Measurements from ENCODE around the gene DMPK. TPM values are rescaled to one million over a fixed set of nuclear protein-coding genes. Genes with fewer than 3 reads are reported as not detected.

DMPK gene
- total RNA-seq, 4 donors from 2014 or later, result 19.1 to 237 (median 69.2) TPM

- in situ Hi-C loops (cut with MboI; ENCODE audit: low pct_ligation_motif_present in 1 of 4, low pct_unique_long_range_greater_than_20kb in 1 of 4, low sequenced_read_pairs in 3 of 4), result no loop called here
- H3K36me3 ChIP-seq, result peaks cover 0 to 64% (median 22%) of the 10 kb centered on the region in 4 donors
Measured at GRCh38 chr19:45826934-45827333, 44.6 kb upstream of the DMPK start.

GRCh38 chr19:45825917-45826893, 43.9 kb upstream of the DMPK start:
- WGBS, 2 donors (ENCODE audit: low coverage in 1 of 2), result 85 to 90% methylated on average over 5 to 22 of the region's 22 CpGs
- Histone ChIP-seq H3K27me3 (no peaks in the 10 kb centered on the region), H3K4me3 (no peak overlapping the region), H3K27ac (no peak overlapping the region), H3K9me3 (no peaks in the 10 kb centered on the region), H3K36me3 (peaks cover 0 to 56% (median 22%) of the 10 kb centered on the region in 4 donors), H3K4me1 (peaks cover 0 to 5% (median 0%) of the 10 kb centered on the region in 4 donors)
- no peak for DNase-seq
- TF ChIP-seq EP300 (IDR thresholded peaks at IDR 0.05; ENCODE audit: low read depth), result no peak
- TF ChIP-seq POLR2AphosphoS5 (IDR thresholded peaks at IDR 0.05), result no peak
- in situ Hi-C loops (cut with MboI; ENCODE audit: low pct_ligation_motif_present in 1 of 4, low pct_unique_long_range_greater_than_20kb in 1 of 4, low sequenced_read_pairs in 3 of 4) (no loop called here), intact Hi-C loops (cut with DNase I; ENCODE audit: low total_unique reads) (no loop called here)

More at GRCh38 chr19:45826934-45827333, 44.6 kb upstream of the DMPK start:
- DNase-seq, result no peak
- H3K27ac ChIP-seq, result no peak overlapping the region
- intact Hi-C loops (cut with DNase I; ENCODE audit: low total_unique reads), result no loop called here
- no peaks in the 10 kb centered on the region for H3K27me3 ChIP-seq
- no peaks in the 10 kb centered on the region for H3K9me3 ChIP-seq
- no peak overlapping the region for H3K4me3 ChIP-seq
- TF ChIP-seq EP300 (IDR thresholded peaks at IDR 0.05; ENCODE audit: low read depth), result no peak
- TF ChIP-seq POLR2A (IDR thresholded peaks at IDR 0.05), result no peak
- TF ChIP-seq CTCF (IDR thresholded peaks at IDR 0.05), result no peak
- no peak for TF ChIP-seq POLR2AphosphoS5 (IDR thresholded peaks at IDR 0.05)
- peaks cover 0 to 5% (median 0%) of the 10 kb centered on the region in 4 donors for H3K4me1 ChIP-seq
- 84 to 90% methylated on average over 9 to 10 of the region's 11 CpGs for WGBS, 2 donors (ENCODE audit: low coverage in 1 of 2)

- Histone ChIP-seq H3K27me3 (no peaks in the 10 kb centered on the region), H3K4me3 (no peak overlapping the region), H3K9me3 (no peaks in the 10 kb centered on the region), H3K4me1 (peaks cover 0 to 5% (median 0%) of the 10 kb centered on the region in 4 donors), H3K36me3 (peaks cover 0 to 47% (median 20%) of the 10 kb centered on the region in 4 donors), H3K27ac (no peak overlapping the region)
- TF ChIP-seq EP300 (IDR thresholded peaks at IDR 0.05; ENCODE audit: low read depth) (no peak), CTCF (IDR thresholded peaks at IDR 0.05) (no peak), POLR2A (IDR thresholded peaks at IDR 0.05) (no peak), POLR2AphosphoS5 (IDR thresholded peaks at IDR 0.05) (no peak)
- no peak for DNase-seq
- intact Hi-C loops (cut with DNase I; ENCODE audit: low total_unique reads), result no loop called here
- in situ Hi-C loops (cut with MboI; ENCODE audit: low pct_ligation_motif_present in 1 of 4, low pct_unique_long_range_greater_than_20kb in 1 of 4, low sequenced_read_pairs in 3 of 4), result no loop called here
- 96% methylated on average over 8 of the region's 8 CpGs; no CpG with 5 or more reads in 1 of the 2 donors for WGBS, 2 donors (ENCODE audit: low coverage in 1 of 2)
Measured at GRCh38 chr19:45825263-45825605, 42.9 kb upstream of the DMPK start.

- Histone ChIP-seq H3K27me3 (no peaks in the 10 kb centered on the region), H3K4me3 (no peak overlapping the region), H3K27ac (no peak overlapping the region), H3K4me1 (peaks cover 0 to 5% (median 0%) of the 10 kb centered on the region in 4 donors), H3K36me3 (peaks cover 0 to 42% (median 19%) of the 10 kb centered on the region in 4 donors), H3K9me3 (no peaks in the 10 kb centered on the region)
- intact Hi-C loops (cut with DNase I; ENCODE audit: low total_unique reads), result no loop called here
- in situ Hi-C loops (cut with MboI; ENCODE audit: low pct_ligation_motif_present in 1 of 4, low pct_unique_long_range_greater_than_20kb in 1 of 4, low sequenced_read_pairs in 3 of 4), result no loop called here
- WGBS, 2 donors (ENCODE audit: low coverage in 1 of 2), result 50 to 86% methylated on average over 2 to 26 of the region's 26 CpGs
- no peak for DNase-seq
- TF ChIP-seq CTCF (IDR thresholded peaks at IDR 0.05) (no peak), EP300 (IDR thresholded peaks at IDR 0.05; ENCODE audit: low read depth) (no peak), POLR2A (IDR thresholded peaks at IDR 0.05) (no peak), POLR2AphosphoS5 (IDR thresholded peaks at IDR 0.05) (no peak)
Measured at GRCh38 chr19:45824531-45825262, 42.4 kb upstream of the DMPK start.

All from transverse colon (tissue), 4 donors.